Measurements from ENCODE around the gene SPCS3.
"Not testable (repeated sequence)": the region's sequence is repeated elsewhere in the genome, so short reads cannot be mapped to it uniquely, and the experiment has no call there.

Gene SPCS3

DNA sequence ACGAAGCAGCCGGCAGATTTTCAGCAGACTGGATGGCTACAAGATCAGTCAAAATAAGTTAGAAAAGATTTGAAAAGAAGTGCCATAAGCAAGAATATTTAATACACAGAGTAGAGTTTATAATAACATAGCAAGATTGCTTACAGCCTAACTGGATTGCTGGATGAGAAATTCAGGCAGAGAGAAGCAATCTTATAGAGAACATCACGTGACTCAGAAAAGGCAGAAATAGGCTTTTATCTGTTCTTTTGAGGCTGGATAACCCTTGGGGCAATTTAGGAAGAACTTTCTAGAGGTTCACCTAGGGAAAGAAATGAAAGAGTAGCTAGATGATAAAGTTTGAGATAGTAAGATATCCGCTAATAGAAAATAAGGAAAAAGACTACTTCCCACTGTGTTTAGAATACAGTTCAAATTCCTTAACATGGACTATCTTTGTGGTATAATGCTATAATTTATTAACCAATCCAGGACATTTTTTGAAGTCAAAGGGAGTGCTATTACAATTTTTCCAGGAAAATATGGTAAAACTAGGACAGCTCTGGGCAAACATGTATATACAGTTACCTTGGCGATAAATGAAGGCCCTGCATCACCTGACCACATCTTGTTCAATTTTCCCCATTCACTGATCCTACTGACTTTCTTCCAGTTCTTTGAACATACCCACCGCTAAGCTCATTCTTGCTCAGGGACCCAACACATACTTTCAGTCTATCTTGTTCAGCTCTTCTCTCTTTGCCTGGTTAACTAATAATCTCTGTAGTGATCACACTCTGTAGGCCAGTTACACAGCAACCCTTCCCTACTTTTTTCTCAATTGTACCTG lies 12.7 kb upstream of the SPCS3 start:
- DNase-seq: no peak

DNA sequence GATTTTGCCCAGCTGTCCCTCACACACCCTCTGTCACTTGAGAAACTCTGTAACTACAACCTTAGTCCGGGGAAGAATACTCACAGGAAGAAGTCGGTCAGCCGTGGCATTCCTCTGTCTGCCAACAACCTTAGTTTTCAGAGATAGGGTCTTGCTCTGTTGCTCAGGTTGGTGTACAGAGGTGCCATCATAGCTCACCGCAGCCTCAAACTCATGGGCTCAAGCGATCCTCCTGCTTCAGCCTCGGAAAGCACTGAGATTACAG lies 12.2 kb upstream of the SPCS3 start:
- no peak for DNase-seq

DNA sequence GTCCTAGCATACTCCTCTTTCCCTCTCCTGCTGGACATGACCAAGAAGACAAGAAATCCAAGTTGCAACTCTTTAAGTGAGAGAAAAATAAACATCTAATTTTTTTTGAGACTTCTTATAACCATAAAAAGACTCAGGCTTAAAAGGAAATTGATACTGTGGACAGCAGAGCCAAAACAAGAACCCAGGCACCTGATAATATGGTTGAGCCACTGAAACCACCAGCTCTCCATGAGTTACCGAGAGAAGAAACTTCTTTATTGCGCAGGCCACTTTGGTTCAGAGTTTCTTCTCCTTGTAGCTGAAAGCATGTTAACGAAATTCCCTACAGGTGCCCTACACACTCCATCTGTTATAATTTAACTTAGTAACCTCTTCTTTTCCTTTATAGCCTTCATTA lies 11.3 kb upstream of the SPCS3 start:
- no peak for DNase-seq

DNA sequence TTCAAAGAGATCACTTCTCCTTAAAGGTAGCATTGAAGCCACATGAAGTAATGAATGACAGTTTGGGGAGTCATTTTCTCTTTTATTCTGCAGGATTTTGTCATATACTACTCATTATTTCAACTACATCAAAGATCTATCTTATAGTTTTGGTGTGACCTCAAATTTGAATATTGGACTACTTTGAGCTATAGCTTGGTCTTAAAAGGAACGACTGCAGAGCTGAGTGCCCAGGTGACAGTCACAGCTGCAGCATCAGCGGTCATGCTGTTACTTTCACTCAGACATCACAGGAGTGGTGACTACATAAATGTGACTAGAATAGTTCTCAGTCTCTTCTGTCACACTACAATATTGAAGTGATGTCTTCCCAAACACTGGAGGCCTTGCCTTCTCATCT lies 10.7 kb upstream of the SPCS3 start:
- DNase-seq: no peak

DNA sequence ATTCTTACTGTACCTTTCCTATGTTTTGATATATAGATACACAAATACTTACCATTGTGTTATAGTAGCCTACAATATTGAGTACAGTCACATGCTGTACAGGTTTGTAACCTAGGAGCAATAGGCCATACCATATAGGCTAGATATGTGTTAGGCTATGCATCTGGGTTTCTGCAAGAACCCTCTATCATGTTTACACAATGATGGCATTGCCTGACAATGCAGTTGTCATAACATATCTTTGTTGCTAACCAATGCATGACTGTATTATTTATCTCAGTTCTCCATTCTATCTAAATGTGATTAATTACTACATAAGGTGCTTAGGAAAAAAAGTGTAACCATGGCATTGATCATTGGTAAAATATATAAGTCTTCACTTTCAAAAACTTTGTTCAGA lies 10.0 kb upstream of the SPCS3 start:
- DNase-seq: no peak

DNA sequence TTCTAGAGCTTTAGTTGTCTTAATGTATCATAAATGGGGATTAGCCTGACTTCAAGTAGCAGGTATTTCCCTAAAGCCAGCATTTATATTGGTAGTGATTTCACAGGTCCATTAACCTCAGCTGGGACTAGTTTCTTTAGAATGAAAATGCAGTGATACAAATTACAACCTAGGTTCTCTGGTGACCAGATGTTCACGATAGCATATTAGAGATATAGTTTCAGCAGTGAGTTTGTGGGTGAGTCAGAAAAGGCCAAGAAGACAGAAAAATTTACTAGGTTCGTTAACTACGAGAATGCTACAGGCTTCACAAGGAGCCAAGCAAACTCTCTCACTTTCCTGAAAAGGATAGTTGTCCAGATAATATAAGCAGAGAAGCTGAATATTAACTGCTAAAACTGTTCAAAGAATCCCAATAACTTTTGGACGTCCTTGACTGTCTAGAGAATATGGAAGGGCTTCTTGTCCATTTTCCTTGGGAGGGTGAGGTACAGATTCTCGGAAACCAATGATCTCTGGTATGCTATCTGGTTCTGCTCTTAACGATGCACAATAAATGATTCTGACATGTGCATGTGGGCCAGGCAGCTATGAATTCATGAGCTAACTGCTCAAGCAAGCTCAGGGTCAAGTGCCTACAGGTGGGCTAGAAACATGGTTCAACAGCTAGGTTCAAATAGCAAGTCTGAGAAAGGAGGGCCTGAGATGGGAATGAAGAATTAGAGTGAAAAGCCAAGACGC lies 6.0 kb upstream of the SPCS3 start:
- no peak for DNase-seq

DNA sequence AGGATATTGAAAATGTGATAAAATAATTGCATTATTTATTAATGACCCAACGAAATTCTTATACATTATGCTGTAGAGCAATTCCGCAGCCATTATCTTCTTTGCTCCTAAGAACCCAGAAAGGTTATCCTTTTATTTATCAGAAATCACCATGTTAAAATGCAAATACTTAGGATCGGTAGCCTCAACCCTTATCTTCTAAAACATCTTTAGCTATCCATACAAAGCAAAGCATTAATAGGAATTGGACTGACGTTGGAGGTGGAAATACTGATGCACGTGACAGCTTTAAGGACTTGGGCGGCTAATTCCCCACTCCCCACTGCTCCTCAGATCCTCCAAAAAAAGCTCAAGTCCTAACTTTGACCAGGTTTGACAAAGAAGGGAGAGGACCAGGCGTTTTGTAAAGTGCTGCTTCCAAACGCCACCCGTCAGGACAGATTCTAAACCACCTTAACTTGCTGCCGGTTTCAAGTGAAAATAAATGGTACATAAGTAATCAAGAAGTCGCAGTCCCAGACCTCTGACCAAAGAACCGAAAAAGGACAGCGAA lies 539 bp upstream of the SPCS3 start:
- DNase-seq: no peak

DNA sequence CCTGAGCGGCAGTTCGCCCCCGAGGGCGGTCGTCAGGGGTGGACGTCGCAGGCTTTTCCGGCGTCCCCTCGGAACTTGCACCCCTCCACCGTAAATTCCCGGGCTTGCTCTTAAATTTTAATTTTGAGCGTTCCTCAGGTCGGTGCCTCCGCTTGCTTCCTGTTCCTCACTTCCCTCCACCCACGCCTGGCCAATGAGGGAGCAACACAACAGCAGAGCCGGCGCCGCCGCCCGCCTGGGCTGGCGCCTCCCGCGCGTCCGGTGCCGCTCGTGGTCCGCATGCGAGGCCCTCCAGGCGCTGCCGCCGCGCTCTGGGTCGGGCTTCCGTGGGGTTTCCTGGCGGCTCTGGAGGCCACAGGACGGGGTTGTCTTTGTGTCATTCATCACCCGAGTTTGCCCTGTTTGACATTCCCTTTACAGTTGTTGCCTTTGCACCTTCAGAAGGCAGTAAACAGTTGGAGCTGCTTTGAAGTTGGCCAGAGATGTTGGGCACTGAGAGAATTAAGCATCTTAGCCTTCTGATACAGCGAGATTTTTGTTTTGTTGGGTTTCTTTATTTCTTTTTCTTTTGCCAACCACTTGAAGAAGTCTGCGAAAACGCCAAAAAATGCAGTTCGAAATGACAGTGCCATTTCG lies 692 bp downstream of the SPCS3 start:
- peak; percentile 91 for DNase-seq

DNA sequence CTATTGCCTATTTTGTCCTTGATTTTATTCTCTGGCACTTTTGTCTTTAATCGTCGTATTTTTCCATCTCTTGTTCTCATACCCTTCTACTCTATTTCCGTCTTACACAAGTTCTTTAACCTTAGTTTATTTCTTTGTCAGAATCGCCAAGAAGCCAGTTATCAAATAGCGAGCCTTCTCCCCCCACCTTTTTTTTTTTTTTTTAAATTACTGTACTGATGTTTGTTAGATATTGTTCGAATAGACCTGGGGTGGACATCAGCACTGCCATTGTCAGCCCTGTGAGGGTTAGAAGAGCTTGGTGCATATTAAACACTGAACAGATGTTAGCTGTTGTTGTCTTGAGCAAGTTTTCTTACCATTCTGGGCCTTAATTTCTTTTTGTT lies 1.2 kb downstream of the SPCS3 start:
- peak; percentile 65 for DNase-seq

DNA sequence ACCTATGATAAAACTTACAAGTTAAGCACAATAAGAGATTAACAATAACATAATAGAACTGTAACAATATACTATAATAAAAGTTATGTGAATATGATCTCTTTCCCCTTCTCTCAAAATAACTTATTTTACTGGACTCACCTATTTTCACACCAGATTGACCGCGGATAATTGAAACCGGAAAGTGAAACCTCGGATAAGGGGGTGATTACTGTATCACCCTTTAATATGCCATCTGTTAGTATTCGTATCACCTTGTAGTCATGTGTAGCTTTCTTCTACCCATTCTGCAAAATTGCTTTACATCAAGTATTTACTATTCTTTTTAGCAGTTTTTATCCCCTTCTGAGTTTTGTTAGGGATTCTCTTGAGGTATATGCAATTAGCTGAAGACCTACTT lies 1.8 kb downstream of the SPCS3 start:
- DNase-seq: peak; percentile 56

DNA sequence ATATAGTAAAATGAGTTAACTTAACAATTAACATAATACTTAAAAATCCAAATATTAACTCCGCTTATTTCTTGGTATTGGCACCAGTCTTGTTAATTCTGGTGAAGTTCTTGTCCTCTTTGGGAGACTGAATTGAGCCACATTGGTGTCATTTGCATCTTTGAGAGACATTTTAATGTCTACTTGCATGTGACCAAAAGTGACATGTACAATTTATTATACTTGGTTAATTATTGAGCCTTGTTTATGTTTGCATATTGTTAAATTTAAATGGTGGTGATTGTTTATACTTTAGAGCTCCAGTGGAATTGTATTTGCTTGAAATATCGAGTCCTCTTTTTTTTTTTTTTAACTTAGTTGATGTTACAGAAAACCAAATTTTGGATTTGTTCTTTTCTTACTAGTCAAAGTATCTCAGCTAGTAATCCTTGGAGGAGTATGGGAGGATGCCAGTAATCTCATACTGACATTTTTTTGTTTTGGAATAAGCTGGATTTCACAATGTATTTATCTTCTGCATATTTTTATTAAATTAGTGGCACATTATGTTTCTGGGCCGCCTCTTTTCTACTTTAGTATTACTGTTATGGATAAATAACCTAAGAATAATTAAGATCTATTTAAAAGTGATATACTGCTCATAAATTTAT lies 3.9 kb downstream of the SPCS3 start:
- DNase-seq: no peak

DNA sequence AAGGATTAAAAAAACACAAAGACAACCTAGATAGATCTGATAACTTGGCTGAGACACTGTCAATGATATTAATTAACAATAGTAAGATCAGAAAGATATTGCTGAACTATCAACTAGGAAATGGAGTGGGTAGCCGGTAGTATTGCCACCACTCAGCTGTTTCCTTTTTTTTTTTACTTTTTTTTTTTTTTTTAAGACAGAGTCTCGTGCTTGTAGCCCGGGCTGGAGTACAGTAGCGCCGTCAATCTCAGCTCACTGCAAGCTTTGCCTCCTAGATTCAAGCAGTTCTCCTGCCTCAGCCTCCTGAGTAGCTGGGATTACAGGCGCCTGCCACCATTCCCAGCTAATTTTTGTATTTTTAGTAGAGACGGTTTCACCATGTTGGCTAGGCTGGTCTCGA lies 5.1 kb downstream of the SPCS3 start:
- DNase-seq: not testable (repeated sequence)

DNA sequence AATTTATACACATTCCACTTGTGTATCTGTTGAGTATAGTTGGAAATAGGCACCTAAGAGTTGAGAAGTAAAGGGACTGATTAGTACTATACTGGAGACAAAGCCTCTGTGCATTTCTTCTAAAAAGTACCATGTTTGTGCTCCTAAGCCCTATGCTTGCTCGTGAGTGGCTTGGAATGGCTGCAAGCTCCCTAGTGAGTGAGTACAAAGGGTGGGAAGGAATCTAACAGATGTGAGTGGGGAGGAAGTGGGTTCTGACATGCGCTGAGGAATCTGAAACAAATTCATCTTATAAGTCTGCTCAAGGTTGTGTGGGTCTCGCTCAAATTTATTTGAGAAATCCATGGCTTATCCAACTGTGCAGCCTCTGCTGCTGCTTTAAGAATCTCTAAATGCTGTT lies 13.3 kb downstream of the SPCS3 start:
- no peak for DNase-seq

DNA sequence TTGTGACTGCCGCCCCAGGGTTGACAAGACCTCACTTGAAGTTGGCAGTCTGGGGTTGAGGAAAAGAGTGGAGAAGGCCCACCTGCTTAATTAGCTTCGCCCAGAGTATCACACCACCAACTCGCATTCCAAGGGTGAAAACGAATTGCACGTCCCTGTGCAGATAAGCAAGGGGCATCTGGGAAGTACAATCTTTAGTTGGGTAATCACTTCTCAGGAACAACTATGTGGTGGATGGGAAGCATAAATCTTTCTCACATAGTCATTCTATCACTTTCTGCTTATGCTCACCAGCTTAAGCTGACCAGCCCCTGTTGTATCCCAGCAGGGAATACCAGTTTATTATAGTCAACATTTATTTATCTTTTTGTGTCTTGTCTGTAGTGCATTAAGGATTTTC lies 14.3 kb downstream of the SPCS3 start:
- DNase-seq: no peak

DNA sequence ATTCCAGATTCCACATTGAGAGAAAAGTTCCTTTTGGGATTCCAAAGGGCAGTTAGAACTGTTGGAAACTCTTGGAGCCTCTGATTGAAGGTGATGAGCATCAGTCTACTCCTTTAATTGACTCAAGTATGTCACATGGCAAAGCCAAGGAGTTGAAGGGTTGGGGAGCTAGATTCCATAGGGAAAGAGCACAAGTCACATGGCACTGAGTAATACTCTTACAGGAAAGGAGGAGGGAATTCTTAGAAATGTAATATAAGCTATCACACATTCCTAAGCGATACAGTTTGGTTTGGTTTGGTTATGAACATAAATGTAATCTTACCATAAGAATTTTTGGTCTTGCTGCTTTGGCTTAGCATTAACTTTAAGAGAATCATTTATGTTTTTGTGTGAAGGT lies 15.7 kb downstream of the SPCS3 start:
- no peak for DNase-seq

DNA sequence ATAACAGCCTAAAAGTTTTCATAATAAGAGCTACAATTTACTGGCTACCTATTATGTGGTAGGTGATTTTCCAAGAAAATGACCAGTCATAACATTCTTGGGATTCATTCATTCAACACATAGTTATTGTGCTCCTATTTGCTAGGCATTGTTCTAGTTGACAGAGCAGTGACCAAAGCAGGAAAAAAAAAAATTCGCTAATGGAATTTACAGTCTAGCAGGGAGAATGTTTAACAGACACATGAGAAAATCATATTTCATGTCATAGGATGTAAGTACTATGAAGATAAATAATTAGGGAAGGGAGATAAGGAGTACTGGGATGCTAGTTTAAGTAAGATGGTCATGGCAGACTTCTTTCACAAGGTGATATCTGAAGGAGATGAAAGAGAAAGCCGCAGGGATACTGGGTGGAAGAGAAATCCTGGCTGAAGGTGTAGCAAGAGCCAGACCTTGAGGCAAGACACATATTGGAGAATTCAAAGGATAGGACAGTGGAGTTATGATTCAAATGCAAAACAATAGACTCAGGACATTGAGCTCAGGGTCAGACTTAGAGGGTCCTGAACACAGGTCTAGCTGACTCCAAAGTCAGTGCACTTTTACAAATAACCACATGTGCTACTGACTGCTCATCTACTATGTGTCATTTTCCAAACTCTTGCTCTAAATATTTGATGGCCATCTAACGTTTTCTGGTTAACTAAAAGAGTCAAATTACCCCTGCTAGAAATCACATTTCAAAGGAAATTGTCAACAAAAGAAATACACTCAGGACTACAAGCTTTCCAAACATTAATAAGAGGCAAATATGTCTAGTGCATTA lies 20.4 kb downstream of the SPCS3 start:
- DNase-seq: peak; percentile 37

DNA sequence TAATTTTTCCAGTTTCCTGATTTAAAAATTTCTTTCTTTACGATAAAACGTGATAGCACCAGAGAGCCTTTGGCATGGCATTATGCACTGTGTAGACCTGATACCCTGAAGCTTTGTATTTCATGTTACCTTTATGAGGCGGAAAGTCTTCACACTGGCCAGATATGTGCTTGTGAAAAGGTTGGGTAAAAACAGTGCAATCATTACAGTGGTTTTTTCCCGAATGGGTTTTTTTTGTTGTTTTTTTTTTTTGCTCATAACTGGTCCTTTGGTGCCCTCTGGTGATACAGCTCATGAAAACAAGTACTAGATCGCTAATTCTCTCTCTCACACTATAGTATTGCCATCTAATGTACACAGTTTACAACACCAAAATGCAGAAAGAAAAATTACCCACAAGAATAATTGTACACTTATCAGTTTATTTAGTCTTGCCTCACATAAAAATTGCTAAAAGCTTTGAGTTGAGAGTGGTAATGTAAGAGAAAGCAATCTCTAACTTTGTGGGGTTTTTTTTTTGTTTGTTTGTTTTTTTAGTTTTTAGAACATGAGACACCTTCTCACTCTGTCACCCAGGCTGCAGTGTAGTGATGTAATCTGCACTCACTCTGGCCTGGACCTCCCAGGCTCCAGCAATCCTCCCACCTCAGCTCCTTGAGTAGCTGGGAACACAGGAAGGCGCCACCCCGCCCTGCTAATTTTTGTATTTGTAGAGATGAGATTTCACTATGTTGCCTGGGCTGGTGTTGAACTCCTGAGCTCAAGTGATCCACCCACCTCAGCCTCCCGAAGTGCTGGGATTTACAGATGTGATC lies 21.3 kb downstream of the SPCS3 start:
- peak; percentile 73 for DNase-seq

DNA sequence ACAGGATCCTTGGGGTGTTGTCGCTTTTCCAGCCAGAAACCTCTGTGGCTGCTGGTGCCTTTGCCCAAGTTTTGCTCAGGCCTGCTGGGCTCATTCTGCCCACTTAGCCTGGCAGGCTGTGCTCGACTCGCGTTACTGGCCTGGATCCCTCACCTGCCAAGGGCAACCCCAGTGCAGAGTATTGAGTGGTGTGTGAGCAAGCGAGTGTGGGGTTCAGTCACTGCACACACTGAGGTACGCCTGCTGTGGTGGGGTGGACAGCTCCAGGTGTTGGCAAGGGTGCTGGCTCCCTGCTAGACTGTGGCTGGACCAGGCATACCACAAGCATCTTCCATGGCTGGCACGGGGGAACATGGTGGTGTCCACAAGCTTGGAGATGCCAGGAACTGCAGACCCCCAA lies 22.6 kb downstream of the SPCS3 start:
- DNase-seq: no peak

DNA sequence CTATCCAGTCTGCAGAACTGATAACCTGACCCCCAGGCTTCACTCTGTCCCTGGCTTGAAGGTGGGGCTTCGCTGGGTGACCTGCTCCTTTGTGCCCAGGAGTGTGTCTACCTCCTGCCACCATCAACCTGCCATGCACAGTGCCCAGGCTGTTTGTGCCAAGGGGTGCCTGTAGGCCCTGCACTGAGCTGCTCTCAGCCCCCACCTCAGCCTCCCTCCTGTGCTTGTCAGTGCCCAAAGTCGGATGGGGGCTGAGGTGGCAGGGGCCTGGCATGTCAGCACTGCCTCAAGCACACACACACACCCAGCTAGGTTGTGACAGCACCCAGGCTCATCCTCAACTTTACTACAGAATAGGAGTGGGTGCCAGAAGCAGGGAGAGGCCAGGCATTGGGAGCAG lies 23.5 kb downstream of the SPCS3 start:
- no peak for DNase-seq

DNA sequence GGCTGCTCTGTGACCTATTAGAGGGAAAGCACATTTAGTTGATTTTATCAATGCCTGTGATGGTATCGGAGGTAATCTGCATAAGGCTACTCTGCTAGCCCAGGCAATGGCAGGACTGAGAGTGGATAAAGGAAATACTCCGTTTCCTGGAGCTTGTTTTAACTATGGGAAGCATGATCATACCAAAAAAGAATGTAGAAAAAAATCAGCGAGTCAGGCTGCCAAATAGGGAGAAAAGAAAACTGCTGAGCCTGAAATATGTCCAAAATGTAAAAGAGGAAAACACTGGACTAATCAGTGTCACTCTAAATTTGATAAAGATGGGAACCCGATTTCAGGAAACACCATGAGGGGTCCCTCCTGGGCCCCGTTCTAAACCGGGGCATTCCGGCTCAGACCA lies 25.6 kb downstream of the SPCS3 start:
- not testable (repeated sequence) for DNase-seq

DNA sequence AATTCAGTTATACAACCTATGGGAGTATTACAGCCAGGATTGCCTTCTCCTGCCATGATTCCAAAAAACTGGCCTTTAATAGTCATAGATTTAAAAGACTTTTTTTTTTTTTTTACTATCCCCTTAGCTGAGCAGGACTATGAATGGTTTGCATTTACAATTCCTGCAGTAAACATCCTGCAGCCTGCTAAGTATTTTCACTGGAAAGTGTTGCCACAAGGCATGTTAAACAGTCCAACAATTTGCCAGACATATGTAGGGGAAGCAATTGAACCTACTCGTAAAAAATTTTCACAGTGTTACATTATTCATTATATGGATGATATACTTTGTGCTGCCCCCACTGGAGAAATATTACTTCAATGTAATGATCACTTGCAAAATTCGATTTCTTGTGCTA lies 27.1 kb downstream of the SPCS3 start:
- not testable (repeated sequence) for DNase-seq

DNA sequence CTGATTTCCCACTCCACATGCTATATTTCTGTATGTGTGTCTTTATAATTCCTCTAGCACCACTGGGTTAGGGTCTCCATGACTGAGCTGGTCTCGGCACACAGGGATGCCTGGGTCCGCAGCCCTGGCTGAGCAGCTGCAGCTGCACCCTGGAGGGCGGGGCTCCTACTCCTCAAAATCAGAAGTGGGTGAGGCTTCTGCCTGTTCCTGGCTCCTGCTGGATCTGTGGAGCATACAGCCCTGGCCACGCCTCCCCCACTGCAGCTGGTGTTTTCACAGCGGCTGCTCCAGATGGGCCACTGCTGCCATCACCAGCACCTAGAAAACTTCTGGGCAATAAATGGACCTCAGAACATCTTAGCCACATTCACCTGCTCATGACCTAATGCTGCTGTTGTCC lies 30.9 kb downstream of the SPCS3 start:
- no peak for DNase-seq

All from OCI-M1 (cell line).